ENCODE measurements around the gene PACS1. TPM values are rescaled to one million over a fixed set of nuclear protein-coding genes. Genes with fewer than 3 reads are reported as not detected.

The PACS1 gene
- total RNA-seq, 2 experiments from 2014 or later = 179 to 183 TPM

- Histone ChIP-seq H3K4me3 (ENCODE audit: low read length) (no peak within 1 kb of the TSS), H3K9me3 (ENCODE audit: control insufficient read depth in 1 of 2, insufficient read depth in 1 of 2, low read length in 2 of 2) (no peaks in the 10 kb centered on the region), H3K4me1 (ENCODE audit: insufficient read depth, low read length) (peaks cover 49% of the 10 kb centered on the region), H3K27ac (ENCODE audit: low read depth in 1 of 2, low read length in 2 of 2) (no peak within 1 kb of the TSS), H3K36me3 (ENCODE audit: insufficient read depth, low read length) (peaks cover 7% of the 10 kb centered on the region), H3K27me3 (ENCODE audit: control insufficient read depth in 1 of 2, insufficient read depth in 2 of 2, low read length in 2 of 2) (no peaks in the 10 kb centered on the region)
- DNase-seq (peak in 2 of 14 experiments; percentile 17 to 36), ATAC-seq (ENCODE audit: poor library complexity) (no peak)
- TF ChIP-seq CTCF (IDR thresholded peaks at IDR 0.05) = no peak
- POLR2A ChIA-PET = no interaction called here
- intact Hi-C loops (cut with DNase I, micrococcal nuclease) = loop anchor here in 1 of 2 experiments (10.0 kb wide), 1 partner anchor 334 kb away; the partner anchor contains the start of gene KAT5
- peaks cover 5% of the 10 kb centered on the region for H3K27me3 Mint-ChIP-seq
- H3K4me3 Mint-ChIP-seq = peak within 1 kb of the TSS; percentile 46
- CTCF ChIA-PET = interaction anchor here (1.2 kb wide), 1 partner anchor 26 kb away, joined by 6 read pairs; no protein-coding TSS in a partner anchor
- peak within 1 kb of the TSS; percentile 24 for H3K27ac Mint-ChIP-seq
- H3K36me3 Mint-ChIP-seq (ENCODE audit: low read depth) = peaks cover 23% of the 10 kb centered on the region
- H3K9me3 Mint-ChIP-seq = no peaks in the 10 kb centered on the region
- H3K4me1 Mint-ChIP-seq (ENCODE audit: low read depth) = peaks cover 42% of the 10 kb centered on the region
Measured at GRCh38 chr11:66048547-66049323, 21.3 kb upstream of the PACS1 start, which contains the start of gene GAL3ST3. TSS of gene GAL3ST3 (minus strand) at chr11:66049161. CDS start at chr11:66045415, 3,746 bp downstream.

- H3K27me3 ChIP-seq (ENCODE audit: control insufficient read depth in 1 of 2, insufficient read depth in 2 of 2, low read length in 2 of 2) = no peaks in the 10 kb centered on the region
- DNase-seq (peak in 1 of 14 experiments; percentile 30), ATAC-seq (ENCODE audit: poor library complexity) (no peak)
- peaks cover 38% of the 10 kb centered on the region for H3K36me3 Mint-ChIP-seq (ENCODE audit: low read depth)
- no peak overlapping the region for H3K4me3 ChIP-seq (ENCODE audit: low read length)
- no peak for TF ChIP-seq CTCF (IDR thresholded peaks at IDR 0.05)
- no peaks in the 10 kb centered on the region for H3K9me3 ChIP-seq (ENCODE audit: control insufficient read depth in 1 of 2, insufficient read depth in 1 of 2, low read length in 2 of 2)
- intact Hi-C loops (cut with DNase I, micrococcal nuclease) = loop anchor here in 1 of 2 experiments (5.0 kb wide), 2 partner anchors 133 to 217 kb away; partner anchors contain the start of genes C11orf68, DRAP1 and RAB1B
- no peaks in the 10 kb centered on the region for H3K9me3 Mint-ChIP-seq
- CTCF ChIA-PET = interaction anchor here (1.3 to 1.4 kb wide), 2 partner anchors 48 to 84 kb away, joined by 3 to 4 read pairs; partner anchors contain the start of genes BANF1 and EIF1AD
- peaks cover 5% of the 10 kb centered on the region for H3K27me3 Mint-ChIP-seq
- peaks cover 22% of the 10 kb centered on the region for H3K36me3 ChIP-seq (ENCODE audit: insufficient read depth, low read length)
- POLR2A ChIA-PET = interaction anchor here (1.2 kb wide), 2 partner anchors 20 to 330 kb away, joined by 3 read pairs; partner anchors contain the start of gene RNASEH2C
- peak overlapping the region; percentile 97 for H3K27ac Mint-ChIP-seq
- peaks cover 37% of the 10 kb centered on the region for H3K4me1 Mint-ChIP-seq (ENCODE audit: low read depth)
- peaks cover 44% of the 10 kb centered on the region for H3K4me1 ChIP-seq (ENCODE audit: insufficient read depth, low read length)
- peak overlapping the region in 1 of 2 donors; percentile 47 for H3K27ac ChIP-seq (ENCODE audit: low read depth in 1 of 2, low read length in 2 of 2)
- peak overlapping the region; percentile 100 for H3K4me3 Mint-ChIP-seq
Measured at GRCh38 chr11:66050581-66051231, 19.4 kb upstream of the PACS1 start.

- ATAC-seq (ENCODE audit: poor library complexity) = no peak
- H3K36me3 Mint-ChIP-seq (ENCODE audit: low read depth) = peaks cover 44% of the 10 kb centered on the region
- Histone ChIP-seq H3K27me3 (ENCODE audit: control insufficient read depth in 1 of 2, insufficient read depth in 2 of 2, low read length in 2 of 2) (no peaks in the 10 kb centered on the region), H3K4me1 (ENCODE audit: insufficient read depth, low read length) (peaks cover 43% of the 10 kb centered on the region), H3K4me3 (ENCODE audit: low read length) (peak overlapping the region; percentile 100), H3K27ac (ENCODE audit: low read depth in 1 of 2, low read length in 2 of 2) (peak overlapping the region; percentile 66 to 78), H3K36me3 (ENCODE audit: insufficient read depth, low read length) (peaks cover 29% of the 10 kb centered on the region), H3K9me3 (ENCODE audit: control insufficient read depth in 1 of 2, insufficient read depth in 1 of 2, low read length in 2 of 2) (no peaks in the 10 kb centered on the region)
- H3K27ac Mint-ChIP-seq = peak overlapping the region; percentile 97
- peaks cover 5% of the 10 kb centered on the region for H3K27me3 Mint-ChIP-seq
- intact Hi-C loops (cut with DNase I, micrococcal nuclease) = loop anchor here in 1 of 2 experiments (5.0 kb wide), 2 partner anchors 134 to 216 kb away; partner anchors contain the start of genes C11orf68, DRAP1 and RAB1B
- CTCF ChIA-PET = interaction anchor here (1.2 to 1.4 kb wide), 3 partner anchors 20 to 84 kb away, joined by 3 to 4 read pairs (median 3); partner anchors contain the start of genes BANF1 and EIF1AD
- POLR2A ChIA-PET = interaction anchor here (1.2 to 1.9 kb wide), 9 partner anchors 11 to 331 kb away, joined by 3 to 19 read pairs (median 6); partner anchors contain the start of genes PACS1 and RNASEH2C
- no peak for DNase-seq
- H3K4me1 Mint-ChIP-seq (ENCODE audit: low read depth) = peaks cover 37% of the 10 kb centered on the region
- TF ChIP-seq CTCF (IDR thresholded peaks at IDR 0.05) = no peak
- peak overlapping the region; percentile 100 for H3K4me3 Mint-ChIP-seq
- no peaks in the 10 kb centered on the region for H3K9me3 Mint-ChIP-seq
Measured at GRCh38 chr11:66051371-66051765, 18.7 kb upstream of the PACS1 start.

Data from CD4-positive, alpha-beta T cell (primary cell).